ENCODE data around the gene CORIN.
"Not testable (repeated sequence)": the region's sequence is repeated elsewhere in the genome, so short reads cannot be mapped to it uniquely, and the experiment has no call there.

CORIN gene

DNA sequence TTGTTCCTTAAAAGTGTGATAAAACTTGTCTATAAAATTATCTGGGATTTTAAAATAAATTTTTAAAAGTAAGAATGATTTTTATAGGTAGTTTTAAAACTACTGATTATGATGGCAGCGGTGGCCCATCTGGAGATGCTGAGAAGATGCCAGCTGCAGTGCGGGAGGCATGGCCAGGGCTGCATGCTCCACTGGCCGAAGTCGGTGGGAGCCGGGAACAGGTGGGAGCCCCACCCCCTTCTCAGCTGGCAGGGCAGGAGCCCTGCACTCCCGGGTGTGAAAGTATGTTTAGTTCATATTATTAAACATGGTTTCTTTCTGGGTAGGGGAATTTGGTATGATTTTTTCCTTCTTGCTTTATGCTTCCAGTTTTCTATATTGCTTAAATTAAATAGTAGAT lies 63.8 kb downstream of the CORIN start:
- ChIA-PET POLR2A (no interaction called here), CTCF (no interaction called here)
- TF ChIP-seq CTCF (IDR thresholded peaks at IDR 0.05; ENCODE audit: control extremely low read depth, extremely low read depth, low read depth, missing control alignments), result no peak
- no peak for DNase-seq (ENCODE audit: extremely low spot score)

- ChIA-PET POLR2A (no interaction called here), CTCF (interaction anchor here (1.2 kb wide), 1 partner anchor 16 kb away, joined by 4 read pairs; no protein-coding TSS in a partner anchor)
- DNase-seq (ENCODE audit: extremely low spot score), result no peak
- no peak for TF ChIP-seq CTCF (IDR thresholded peaks at IDR 0.05; ENCODE audit: control extremely low read depth, extremely low read depth, low read depth, missing control alignments)
Observed at GRCh38 chr4:47771020-47771419, 66.8 kb downstream of the CORIN start.

- DNase-seq (ENCODE audit: extremely low spot score); POLR2A ChIA-PET: not testable (repeated sequence)
- CTCF ChIA-PET, result interaction anchor here (0.8 kb wide), 1 partner anchor 645 kb away, joined by 3 read pairs; no protein-coding TSS in a partner anchor
Observed at GRCh38 chr4:47767956-47768355, 69.9 kb downstream of the CORIN start.

DNA sequence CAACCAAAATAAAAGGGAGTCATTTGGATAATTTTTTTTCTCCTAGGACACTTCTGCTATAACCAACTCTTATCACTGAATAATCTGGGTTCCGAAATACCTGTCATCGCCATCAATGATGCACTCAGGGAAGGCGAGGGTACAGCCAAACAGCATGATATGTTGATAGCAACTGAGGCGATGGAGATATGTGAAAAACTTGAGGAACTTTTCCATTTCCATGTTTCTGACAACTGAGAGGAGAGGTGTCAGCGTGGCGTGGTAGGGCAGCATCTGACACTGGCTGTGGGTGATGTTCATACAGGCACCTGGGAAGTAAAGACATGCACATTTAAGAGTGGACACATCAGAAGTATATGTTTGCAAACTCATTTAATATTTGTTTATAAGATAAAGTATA lies 74.6 kb downstream of the CORIN start:
- no peak for TF ChIP-seq CTCF (IDR thresholded peaks at IDR 0.05; ENCODE audit: control extremely low read depth, extremely low read depth, low read depth, missing control alignments)
- ChIA-PET POLR2A (no interaction called here), CTCF (no interaction called here)
- no peak for DNase-seq (ENCODE audit: extremely low spot score)

GRCh38 chr4:47762376-47763266 lies 75.2 kb downstream of the CORIN start:
- TF ChIP-seq CTCF (IDR thresholded peaks at IDR 0.05; ENCODE audit: control extremely low read depth, extremely low read depth, low read depth, missing control alignments), result no peak
- DNase-seq (ENCODE audit: extremely low spot score), result no peak
- ChIA-PET POLR2A (no interaction called here), CTCF (no interaction called here)

- DNase-seq (ENCODE audit: extremely low spot score); POLR2A ChIA-PET; CTCF ChIA-PET: not testable (repeated sequence)
Observed at GRCh38 chr4:47753316-47753715, 84.6 kb downstream of the CORIN start.

DNA sequence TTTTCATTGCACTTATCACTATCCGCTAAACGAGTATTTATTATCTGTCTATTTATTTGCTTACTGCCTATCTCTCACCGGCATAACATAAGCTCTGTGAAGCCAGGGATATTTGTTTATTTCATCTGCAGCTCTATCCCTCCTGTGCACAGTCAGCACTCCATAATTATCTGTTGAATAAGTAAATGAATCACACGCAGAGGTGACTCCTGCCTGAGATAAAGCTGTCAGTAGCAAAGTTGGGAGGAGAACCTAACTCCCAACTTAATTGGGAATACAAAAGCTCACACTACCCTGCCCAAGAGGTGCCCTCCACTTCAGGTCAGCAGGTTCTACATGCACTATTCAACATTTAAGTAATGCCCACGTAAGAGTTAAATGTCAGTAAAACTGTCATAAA lies 85.7 kb downstream of the CORIN start:
- CTCF ChIA-PET, result interaction anchor here (0.8 kb wide), 1 partner anchor 85 kb away, joined by 3 read pairs; no protein-coding TSS in a partner anchor
- DNase-seq (ENCODE audit: extremely low spot score), result no peak
- TF ChIP-seq CTCF (IDR thresholded peaks at IDR 0.05; ENCODE audit: control extremely low read depth, extremely low read depth, low read depth, missing control alignments), result no peak
- POLR2A ChIA-PET, result no interaction called here
